Measurements from ENCODE around the gene NRBF2.

GRCh38 chr10:63197344-63198092, 64.4 kb downstream of the NRBF2 start:
- TF ChIP-seq, protein P1, sequence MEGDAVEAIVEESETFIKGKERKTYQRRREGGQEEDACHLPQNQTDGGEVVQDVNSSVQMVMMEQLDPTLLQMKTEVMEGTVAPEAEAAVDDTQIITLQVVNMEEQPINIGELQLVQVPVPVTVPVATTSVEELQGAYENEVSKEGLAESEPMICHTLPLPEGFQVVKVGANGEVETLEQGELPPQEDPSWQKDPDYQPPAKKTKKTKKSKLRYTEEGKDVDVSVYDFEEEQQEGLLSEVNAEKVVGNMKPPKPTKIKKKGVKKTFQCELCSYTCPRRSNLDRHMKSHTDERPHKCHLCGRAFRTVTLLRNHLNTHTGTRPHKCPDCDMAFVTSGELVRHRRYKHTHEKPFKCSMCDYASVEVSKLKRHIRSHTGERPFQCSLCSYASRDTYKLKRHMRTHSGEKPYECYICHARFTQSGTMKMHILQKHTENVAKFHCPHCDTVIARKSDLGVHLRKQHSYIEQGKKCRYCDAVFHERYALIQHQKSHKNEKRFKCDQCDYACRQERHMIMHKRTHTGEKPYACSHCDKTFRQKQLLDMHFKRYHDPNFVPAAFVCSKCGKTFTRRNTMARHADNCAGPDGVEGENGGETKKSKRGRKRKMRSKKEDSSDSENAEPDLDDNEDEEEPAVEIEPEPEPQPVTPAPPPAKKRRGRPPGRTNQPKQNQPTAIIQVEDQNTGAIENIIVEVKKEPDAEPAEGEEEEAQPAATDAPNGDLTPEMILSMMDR (conservative IDR thresholded peaks at IDR 0.05; ENCODE audit: low read depth in 2 of 2), result no peak
- no peak for TF ChIP-seq EZH2 (IDR thresholded peaks at IDR 0.05; ENCODE audit: low read depth, unreplicated experiment)
- TF ChIP-seq, protein P2, sequence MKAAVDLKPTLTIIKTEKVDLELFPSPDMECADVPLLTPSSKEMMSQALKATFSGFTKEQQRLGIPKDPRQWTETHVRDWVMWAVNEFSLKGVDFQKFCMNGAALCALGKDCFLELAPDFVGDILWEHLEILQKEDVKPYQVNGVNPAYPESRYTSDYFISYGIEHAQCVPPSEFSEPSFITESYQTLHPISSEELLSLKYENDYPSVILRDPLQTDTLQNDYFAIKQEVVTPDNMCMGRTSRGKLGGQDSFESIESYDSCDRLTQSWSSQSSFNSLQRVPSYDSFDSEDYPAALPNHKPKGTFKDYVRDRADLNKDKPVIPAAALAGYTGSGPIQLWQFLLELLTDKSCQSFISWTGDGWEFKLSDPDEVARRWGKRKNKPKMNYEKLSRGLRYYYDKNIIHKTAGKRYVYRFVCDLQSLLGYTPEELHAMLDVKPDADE (IDR thresholded peaks at IDR 0.05), result no peak
- TF ChIP-seq POLR2AphosphoS5 (IDR thresholded peaks at IDR 0.05; ENCODE audit: low read depth), result no peak
- TF ChIP-seq, protein P3, sequence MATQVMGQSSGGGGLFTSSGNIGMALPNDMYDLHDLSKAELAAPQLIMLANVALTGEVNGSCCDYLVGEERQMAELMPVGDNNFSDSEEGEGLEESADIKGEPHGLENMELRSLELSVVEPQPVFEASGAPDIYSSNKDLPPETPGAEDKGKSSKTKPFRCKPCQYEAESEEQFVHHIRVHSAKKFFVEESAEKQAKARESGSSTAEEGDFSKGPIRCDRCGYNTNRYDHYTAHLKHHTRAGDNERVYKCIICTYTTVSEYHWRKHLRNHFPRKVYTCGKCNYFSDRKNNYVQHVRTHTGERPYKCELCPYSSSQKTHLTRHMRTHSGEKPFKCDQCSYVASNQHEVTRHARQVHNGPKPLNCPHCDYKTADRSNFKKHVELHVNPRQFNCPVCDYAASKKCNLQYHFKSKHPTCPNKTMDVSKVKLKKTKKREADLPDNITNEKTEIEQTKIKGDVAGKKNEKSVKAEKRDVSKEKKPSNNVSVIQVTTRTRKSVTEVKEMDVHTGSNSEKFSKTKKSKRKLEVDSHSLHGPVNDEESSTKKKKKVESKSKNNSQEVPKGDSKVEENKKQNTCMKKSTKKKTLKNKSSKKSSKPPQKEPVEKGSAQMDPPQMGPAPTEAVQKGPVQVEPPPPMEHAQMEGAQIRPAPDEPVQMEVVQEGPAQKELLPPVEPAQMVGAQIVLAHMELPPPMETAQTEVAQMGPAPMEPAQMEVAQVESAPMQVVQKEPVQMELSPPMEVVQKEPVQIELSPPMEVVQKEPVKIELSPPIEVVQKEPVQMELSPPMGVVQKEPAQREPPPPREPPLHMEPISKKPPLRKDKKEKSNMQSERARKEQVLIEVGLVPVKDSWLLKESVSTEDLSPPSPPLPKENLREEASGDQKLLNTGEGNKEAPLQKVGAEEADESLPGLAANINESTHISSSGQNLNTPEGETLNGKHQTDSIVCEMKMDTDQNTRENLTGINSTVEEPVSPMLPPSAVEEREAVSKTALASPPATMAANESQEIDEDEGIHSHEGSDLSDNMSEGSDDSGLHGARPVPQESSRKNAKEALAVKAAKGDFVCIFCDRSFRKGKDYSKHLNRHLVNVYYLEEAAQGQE (IDR thresholded peaks at IDR 0.05; ENCODE audit: unreplicated experiment), result no peak
